Measurements from ENCODE around the gene MGLL. TPM values are rescaled to one million over a fixed set of nuclear protein-coding genes. Genes with fewer than 3 reads are reported as not detected.
A peak's percentile ranks its signal among the peaks of the same experiment; 100 is the strongest.

The MGLL gene
- total RNA-seq, 1 experiment from 2014 or later, result 42.4 TPM

GRCh38 chr3:127672429-127673190 is 149.7 kb downstream of the MGLL start, which contains the start of gene ABTB1:
ABTB1 (plus strand) TSS chr3:127672952; CDS start chr3:127673026, 74 bp downstream.
- H3K9me3 Mint-ChIP-seq (ENCODE audit: low read depth, unreplicated experiment), result no peaks in the 10 kb centered on the region
- intact Hi-C loops (cut with micrococcal nuclease; ENCODE audit: unreplicated experiment), result no loop called here

GRCh38 chr3:127671523-127672428 is 150.5 kb downstream of the MGLL start:
- no peaks in the 10 kb centered on the region for H3K27me3 Mint-ChIP-seq (ENCODE audit: unreplicated experiment)
- peaks cover 13% of the 10 kb centered on the region for H3K4me1 Mint-ChIP-seq (ENCODE audit: low read depth, unreplicated experiment)
- CTCF ChIA-PET, result interaction anchor here (0.5 to 1.6 kb wide), 5 partner anchors 11 to 148 kb away, joined by 3 to 5 read pairs (median 3); no protein-coding TSS in a partner anchor
- H3K36me3 Mint-ChIP-seq (ENCODE audit: insufficient read depth, unreplicated experiment), result peaks cover 48% of the 10 kb centered on the region
- intact Hi-C loops (cut with micrococcal nuclease; ENCODE audit: unreplicated experiment), result no loop called here
- peak overlapping the region; percentile 89 for H3K4me3 Mint-ChIP-seq (ENCODE audit: low read depth, unreplicated experiment)
- H3K9me3 Mint-ChIP-seq (ENCODE audit: low read depth, unreplicated experiment), result no peaks in the 10 kb centered on the region
- no TSS peak for BruUV-seq (replicated peaks)
- H3K27ac Mint-ChIP-seq (ENCODE audit: unreplicated experiment), result peak overlapping the region; percentile 92
- TF ChIP-seq CTCF (IDR thresholded peaks at IDR 0.05; ENCODE audit: unreplicated experiment), result no peak
- peak; percentile 31 for DNase-seq

More at GRCh38 chr3:127672429-127673190, 149.7 kb downstream of the MGLL start, which contains the start of gene ABTB1:
- Mint-ChIP-seq H3K4me3 (ENCODE audit: low read depth, unreplicated experiment) (peak within 1 kb of the TSS; percentile 89), H3K27me3 (ENCODE audit: unreplicated experiment) (no peaks in the 10 kb centered on the region), H3K27ac (ENCODE audit: unreplicated experiment) (peak within 1 kb of the TSS; percentile 92), H3K36me3 (ENCODE audit: insufficient read depth, unreplicated experiment) (peaks cover 48% of the 10 kb centered on the region), H3K4me1 (ENCODE audit: low read depth, unreplicated experiment) (peaks cover 13% of the 10 kb centered on the region)
- peak; percentile 95 for DNase-seq
- CTCF ChIA-PET, result interaction anchor here (0.8 to 1.6 kb wide), 4 partner anchors 11 to 147 kb away, joined by 3 to 5 read pairs (median 3); no protein-coding TSS in a partner anchor
- BruUV-seq (replicated peaks), result TSS peak; percentile 93
- TF ChIP-seq CTCF (IDR thresholded peaks at IDR 0.05; ENCODE audit: unreplicated experiment), result no peak

GRCh38 chr3:127670761-127671522 is 151.4 kb downstream of the MGLL start:
- CTCF ChIA-PET, result interaction anchor here (1.4 kb wide), 1 partner anchor 10 kb away, joined by 3 read pairs; no protein-coding TSS in a partner anchor
- intact Hi-C loops (cut with micrococcal nuclease; ENCODE audit: unreplicated experiment), result no loop called here

More at GRCh38 chr3:127670761-127671522, 151.4 kb downstream of the MGLL start:
- Mint-ChIP-seq H3K27ac (ENCODE audit: unreplicated experiment) (peak overlapping the region; percentile 6), H3K36me3 (ENCODE audit: insufficient read depth, unreplicated experiment) (peaks cover 48% of the 10 kb centered on the region), H3K27me3 (ENCODE audit: unreplicated experiment) (no peaks in the 10 kb centered on the region), H3K4me3 (ENCODE audit: low read depth, unreplicated experiment) (peak overlapping the region; percentile 89), H3K4me1 (ENCODE audit: low read depth, unreplicated experiment) (peaks cover 13% of the 10 kb centered on the region), H3K9me3 (ENCODE audit: low read depth, unreplicated experiment) (no peaks in the 10 kb centered on the region)
- TF ChIP-seq CTCF (IDR thresholded peaks at IDR 0.05; ENCODE audit: unreplicated experiment), result no peak
- no peak for DNase-seq
- no TSS peak for BruUV-seq (replicated peaks)
